Fibroblast of upper back skin (primary cell): ENCODE results near the gene ALOX12.
"Not testable (repeated sequence)": the region's sequence is repeated elsewhere in the genome, so short reads cannot be mapped to it uniquely, and the experiment has no call there.

Experiments
- DNase-seq: peaks from one replicate; pipeline ENCODE4 v3.0.0-alpha.2; 2013

ALOX12 gene

GRCh38 chr17:6995500-6996255 is at the start of gene ALOX12:
Gene ALOX12, plus strand, starts transcription at chr17:6996049. Its CDS starts 69 bp downstream, at chr17:6996118.
- DNase-seq: no peak

- no peak for DNase-seq
These were observed 48.1 kb upstream of the ALOX12 start for GRCh38 chr17:6947745-6948144.

DNA sequence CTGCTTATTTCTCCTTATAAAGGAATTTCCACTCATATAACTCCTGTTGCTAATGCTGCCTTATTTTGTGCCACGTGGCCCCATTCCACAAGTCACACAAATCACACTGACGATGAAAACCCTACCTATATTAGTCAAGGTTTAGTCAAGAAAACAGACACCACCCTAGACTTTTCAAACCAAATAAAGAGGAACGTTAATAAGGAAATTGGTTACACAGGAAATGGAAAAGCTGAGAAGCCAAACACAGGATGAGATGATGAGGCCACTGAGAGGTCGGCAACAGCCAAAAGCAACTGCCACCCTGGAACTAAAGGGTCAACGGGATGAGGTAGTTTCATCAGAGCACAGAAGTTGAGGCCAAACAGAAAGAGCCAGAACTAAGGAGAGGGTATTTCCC is 47.3 kb upstream of the ALOX12 start:
- DNase-seq: no peak

- no peak for DNase-seq
These were observed 46.9 kb upstream of the ALOX12 start for GRCh38 chr17:6948976-6949375.

GRCh38 chr17:6950938-6951337 is 44.9 kb upstream of the ALOX12 start:
- not testable (repeated sequence) for DNase-seq

GRCh38 chr17:6953689-6954088 is 42.2 kb upstream of the ALOX12 start:
- no peak for DNase-seq

DNA sequence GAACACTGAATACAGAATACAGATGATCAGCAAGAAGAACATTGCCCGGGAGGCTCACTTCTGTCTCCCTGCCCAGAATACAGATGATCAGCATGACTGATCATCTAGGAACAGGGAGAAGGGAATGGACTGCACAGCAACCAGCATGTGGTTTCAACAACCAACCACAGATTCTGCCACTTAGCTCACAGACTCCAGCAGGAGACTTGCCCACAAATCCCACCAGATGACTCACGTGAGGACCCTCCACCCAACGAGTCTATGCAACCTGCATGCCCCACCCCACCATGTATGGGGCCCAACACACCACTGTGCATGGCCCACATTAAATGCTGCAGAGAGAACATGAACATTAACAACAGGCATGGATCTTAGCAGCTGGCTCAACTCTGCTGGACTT is 36.1 kb upstream of the ALOX12 start:
- DNase-seq: no peak

DNA sequence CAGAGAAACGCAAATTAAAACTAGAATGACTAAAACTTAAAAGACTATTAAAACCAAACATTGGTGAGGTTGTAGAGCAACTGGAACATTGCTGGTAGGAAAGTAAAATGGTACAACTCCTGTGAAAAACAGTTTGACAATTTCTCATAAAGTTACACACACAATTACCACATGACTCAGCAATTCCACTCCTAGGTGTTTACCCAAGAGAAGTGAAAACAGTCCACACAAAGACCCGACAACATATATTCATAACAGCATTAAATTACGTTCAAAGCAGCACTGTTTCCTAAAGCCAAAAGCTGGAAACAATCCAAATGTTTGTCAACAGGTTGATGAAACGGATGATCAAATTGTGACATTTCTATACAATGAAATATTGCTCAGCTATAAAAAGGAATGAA is 26.5 kb upstream of the ALOX12 start:
- no peak for DNase-seq

- no peak for DNase-seq
These were observed 24.9 kb upstream of the ALOX12 start for GRCh38 chr17:6970992-6971391.

DNA sequence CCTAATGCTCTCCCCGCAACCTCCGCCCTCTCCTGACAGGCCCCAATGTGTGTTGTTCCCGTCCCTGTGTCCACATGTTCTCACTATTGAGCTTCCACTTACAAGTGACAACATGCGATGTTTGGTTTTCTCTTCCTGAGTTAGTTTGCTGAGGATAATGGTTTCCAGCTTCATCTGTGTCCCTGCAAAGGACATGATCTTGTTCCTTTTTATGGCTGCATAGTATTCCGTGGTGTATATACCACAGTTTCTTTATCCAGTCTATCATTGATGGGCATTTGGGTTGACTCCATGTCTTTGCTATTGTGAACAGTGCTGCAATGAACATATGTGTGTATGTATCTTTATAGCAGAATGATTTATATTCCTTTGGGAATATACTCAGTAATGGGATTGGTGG is 16.4 kb upstream of the ALOX12 start:
- not testable (repeated sequence) for DNase-seq

DNA sequence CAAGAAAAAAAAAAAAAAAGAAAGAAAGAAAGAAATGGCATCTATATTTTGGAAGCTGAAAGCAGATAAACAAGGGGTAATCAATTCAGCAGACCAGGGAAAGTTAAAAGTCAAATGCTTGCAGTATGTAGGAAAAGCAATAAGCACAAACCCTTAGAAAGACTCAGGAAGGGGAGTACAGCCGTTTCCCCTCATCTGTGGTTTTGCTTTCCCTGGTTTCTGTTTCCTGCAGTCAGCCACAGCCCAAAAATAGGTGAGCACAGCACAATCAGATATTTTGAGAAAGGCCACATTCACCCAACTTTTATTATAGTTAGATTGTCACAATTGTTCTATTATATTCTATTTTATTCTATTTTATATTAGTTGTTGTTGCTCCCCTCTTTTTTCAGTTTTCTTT is 14.4 kb upstream of the ALOX12 start:
- DNase-seq: no peak

DNA sequence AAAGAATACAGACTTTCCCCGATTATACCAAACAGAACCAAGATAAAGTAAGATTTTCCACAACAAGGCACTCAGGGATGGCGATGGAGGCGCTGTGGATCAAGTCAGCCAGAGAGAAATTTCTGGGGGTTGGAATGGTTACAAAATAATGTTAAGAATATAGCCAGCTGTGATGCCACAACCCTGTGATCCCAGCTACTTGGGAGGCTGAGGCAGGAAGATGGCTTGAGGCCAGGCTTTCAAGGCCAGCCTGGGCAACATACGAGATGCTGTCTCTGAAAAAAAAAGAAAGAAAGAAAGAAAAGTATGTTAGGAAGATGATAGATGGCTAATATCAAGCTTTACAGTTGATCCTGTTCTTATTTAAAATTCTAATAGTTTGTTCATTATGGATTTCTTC is 10.6 kb upstream of the ALOX12 start:
- DNase-seq: no peak

- DNase-seq: no peak
These were observed 9.2 kb upstream of the ALOX12 start for GRCh38 chr17:6986676-6987075.

DNA sequence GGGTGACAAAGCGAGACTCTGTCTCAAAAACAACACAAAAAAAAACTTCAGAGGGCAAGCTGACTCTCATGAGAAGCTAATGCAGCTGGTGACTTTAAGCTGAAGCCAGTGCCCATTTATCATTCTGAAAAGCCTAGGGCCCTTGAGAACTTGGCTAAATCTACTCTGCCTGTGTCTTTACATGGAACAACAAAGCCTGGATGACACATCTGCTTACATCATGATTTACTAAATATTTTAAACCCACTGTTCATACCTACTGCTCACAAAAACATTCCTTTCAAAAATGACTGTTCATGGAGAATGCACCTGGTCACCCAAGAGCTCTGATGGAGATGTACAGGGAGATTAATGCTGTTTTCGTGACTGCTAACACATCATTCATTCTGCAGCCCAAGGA is 6.1 kb upstream of the ALOX12 start:
- no peak for DNase-seq

GRCh38 chr17:6993613-6994056 is 2.2 kb upstream of the ALOX12 start:
- not testable (repeated sequence) for DNase-seq

- no peak for DNase-seq
These were observed 1.7 kb upstream of the ALOX12 start for GRCh38 chr17:6994118-6994598.

GRCh38 chr17:6994666-6995256 is 1.1 kb upstream of the ALOX12 start:
- DNase-seq: peak; percentile 48

GRCh38 chr17:6996256-6997011 is 585 bp downstream of the ALOX12 start:
- DNase-seq: no peak

DNA sequence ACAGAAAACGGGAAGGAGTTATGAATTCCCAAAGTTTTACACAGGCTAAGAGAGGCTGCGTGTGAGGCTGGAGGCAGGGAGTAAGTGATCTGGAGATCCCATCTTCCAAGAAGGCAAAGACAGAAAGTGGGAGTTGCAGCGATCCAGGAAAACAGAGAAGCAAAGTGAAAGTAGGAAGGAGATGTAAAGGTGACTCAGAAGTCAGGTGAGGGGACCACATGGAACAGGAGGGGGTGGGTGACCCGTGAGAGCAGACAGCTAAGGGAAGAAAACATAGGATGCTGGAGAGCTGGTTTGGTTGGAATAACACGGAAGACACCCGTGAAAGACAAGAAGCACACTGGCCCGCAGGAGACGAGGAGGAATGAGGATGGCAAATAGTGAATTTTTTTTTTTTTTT is 1.3 kb downstream of the ALOX12 start:
- DNase-seq: no peak

- no peak for DNase-seq
These were observed 3.1 kb downstream of the ALOX12 start for GRCh38 chr17:6998855-6999508.

DNA sequence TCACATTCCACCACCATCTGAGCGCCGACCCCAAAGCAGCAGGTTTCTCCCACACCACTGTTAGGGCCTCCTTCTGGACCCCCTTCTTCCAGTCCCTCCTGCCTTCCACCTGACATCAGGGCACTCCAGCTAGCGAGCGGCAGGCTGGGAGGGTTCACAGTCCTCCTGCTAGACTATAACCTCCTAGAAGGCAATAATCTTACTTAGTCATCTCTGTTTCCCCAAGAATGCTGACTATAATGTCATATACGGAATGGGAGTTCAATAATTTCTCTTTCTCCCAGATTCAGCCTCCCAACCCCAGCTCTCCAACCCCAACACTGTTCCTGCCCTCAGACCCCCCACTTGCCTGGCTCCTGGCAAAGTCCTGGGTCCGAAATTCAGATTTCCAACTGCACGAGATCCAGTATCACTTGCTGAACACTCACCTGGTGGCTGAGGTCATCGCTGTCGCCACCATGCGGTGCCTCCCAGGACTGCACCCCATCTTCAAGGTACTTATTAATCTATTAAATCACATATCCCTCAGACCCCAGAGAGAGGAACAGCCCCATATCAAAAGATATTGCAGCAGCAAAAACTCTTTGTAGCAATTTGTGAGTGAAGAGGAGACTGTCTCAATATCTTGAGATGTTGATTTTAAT is 5.6 kb downstream of the ALOX12 start:
- no peak for DNase-seq

GRCh38 chr17:7002288-7003047 is 6.6 kb downstream of the ALOX12 start:
- DNase-seq: no peak
